ENCODE measurements around the gene RAMACL. TPM values are rescaled to one million over a fixed set of nuclear protein-coding genes. Genes with fewer than 3 reads are reported as not detected.

Gene RAMACL
- total and polyA plus RNA-seq, 2 donors (not counting 1 experiment from before 2014, with no cell fraction given) = 2.7 TPM; not detected in 1

GRCh38 chr6:166627033-166627874 is 40.8 kb upstream of the RAMACL start, which contains the start of gene RPS6KA2:
Gene RPS6KA2, minus strand, starts transcription at chr6:166627251. Its CDS starts 232 bp downstream, at chr6:166627019.
- WGBS (ENCODE audit: insufficient coverage) = under 1% methylated on average over 85 of the region's 87 CpGs
- Histone ChIP-seq H3K9me3 (ENCODE audit: control extremely low read depth in 1 of 3, control insufficient read depth in 2 of 3, insufficient read depth in 1 of 3, low read length in 2 of 3) (peaks cover 0 to 6% (median 0%) of the 10 kb centered on the region in 3 donors), H3K36me3 (replicated peaks in 1 of 2; ENCODE audit: control extremely low read depth in 1 of 2, control insufficient read depth in 1 of 2, extremely low read depth in 1 of 2, insufficient read depth in 2 of 2, low read length in 1 of 2) (no peaks in the 10 kb centered on the region), H3K4me2 (replicated peaks; ENCODE audit: low read depth, low read length, poor library complexity, severe bottlenecking) (peak within 1 kb of the TSS; percentile 96), H3K79me2 (ENCODE audit: control insufficient read depth, insufficient read depth, low read length) (no peaks in the 10 kb centered on the region), H3K27me3 (replicated peaks in 1 of 4; ENCODE audit: control extremely low read depth in 1 of 4, control insufficient read depth in 3 of 4, insufficient read depth in 4 of 4, low read length in 3 of 4) (peaks cover 0 to 45% (median 21%) of the 10 kb centered on the region in 4 experiments), H3K27ac (ENCODE audit: low read length in 2 of 2) (peak within 1 kb of the TSS; percentile 37 to 44), H4K20me1 (ENCODE audit: control insufficient read depth, insufficient read depth, low read length, poor library complexity, severe bottlenecking) (no peaks in the 10 kb centered on the region), H2AFZ (ENCODE audit: insufficient read depth, low read depth, low read length, poor library complexity, severe bottlenecking) (peak within 1 kb of the TSS; percentile 77), H3K4me1 (ENCODE audit: control insufficient read depth in 2 of 2, insufficient read depth in 2 of 2, low read length in 2 of 2) (peaks cover 18 to 19% of the 10 kb centered on the region in 2 donors), H3K9ac (ENCODE audit: low read length) (peak within 1 kb of the TSS; percentile 82), H3K4me3 (ENCODE audit: control extremely low read depth in 1 of 5, extremely low read depth in 1 of 5, insufficient read depth in 1 of 5, low read depth in 2 of 5, low read length in 4 of 5) (peak within 1 kb of the TSS; percentile 54 to 95 (median 70))
- POLR2A ChIA-PET = interaction anchor here (0.7 to 1.1 kb wide), 4 partner anchors 38 to 467 kb away, joined by 3 to 7 read pairs (median 5); no protein-coding TSS in a partner anchor
- DNase-seq = peak; percentile 100
- Mint-ChIP-seq H3K4me3 (peak within 1 kb of the TSS; percentile 85), H3K4me1 (peaks cover 27% of the 10 kb centered on the region), H3K9me3 (ENCODE audit: insufficient read depth) (no peaks in the 10 kb centered on the region), H3K27me3 (peaks cover 16% of the 10 kb centered on the region), H3K27ac (peak within 1 kb of the TSS; percentile 93)
- peak; percentile 91 for ATAC-seq (ENCODE audit: low read depth)
- TF ChIP-seq, protein P1, sequence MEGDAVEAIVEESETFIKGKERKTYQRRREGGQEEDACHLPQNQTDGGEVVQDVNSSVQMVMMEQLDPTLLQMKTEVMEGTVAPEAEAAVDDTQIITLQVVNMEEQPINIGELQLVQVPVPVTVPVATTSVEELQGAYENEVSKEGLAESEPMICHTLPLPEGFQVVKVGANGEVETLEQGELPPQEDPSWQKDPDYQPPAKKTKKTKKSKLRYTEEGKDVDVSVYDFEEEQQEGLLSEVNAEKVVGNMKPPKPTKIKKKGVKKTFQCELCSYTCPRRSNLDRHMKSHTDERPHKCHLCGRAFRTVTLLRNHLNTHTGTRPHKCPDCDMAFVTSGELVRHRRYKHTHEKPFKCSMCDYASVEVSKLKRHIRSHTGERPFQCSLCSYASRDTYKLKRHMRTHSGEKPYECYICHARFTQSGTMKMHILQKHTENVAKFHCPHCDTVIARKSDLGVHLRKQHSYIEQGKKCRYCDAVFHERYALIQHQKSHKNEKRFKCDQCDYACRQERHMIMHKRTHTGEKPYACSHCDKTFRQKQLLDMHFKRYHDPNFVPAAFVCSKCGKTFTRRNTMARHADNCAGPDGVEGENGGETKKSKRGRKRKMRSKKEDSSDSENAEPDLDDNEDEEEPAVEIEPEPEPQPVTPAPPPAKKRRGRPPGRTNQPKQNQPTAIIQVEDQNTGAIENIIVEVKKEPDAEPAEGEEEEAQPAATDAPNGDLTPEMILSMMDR (IDR thresholded peaks at IDR 0.05) = no peak
- no peak for TF ChIP-seq EZH2 (IDR thresholded peaks at IDR 0.05; ENCODE audit: borderline replicate concordance, insufficient read depth, low read depth, low read length, poor library complexity, severe bottlenecking)
- intact Hi-C loops (cut with micrococcal nuclease) = loop anchor here (1.0 to 10.0 kb wide), 12 partner anchors 39 to 1202 kb away; partner anchors contain the start of genes CEP43, GPR31, RNASET2 and SFT2D1
- CTCF ChIA-PET = interaction anchor here (0.6 to 1.9 kb wide), 8 partner anchors 39 to 486 kb away, joined by 3 to 10 read pairs (median 3); no protein-coding TSS in a partner anchor
